H1 (cell line): ENCODE data around the gene PDE2A. TPM values are rescaled to one million over a fixed set of nuclear protein-coding genes. Genes with fewer than 3 reads are reported as not detected.

Source experiments
- CTCF ChIA-PET: fragments of 300-600 bp; sonication (Branson Sonifier 250); formaldehyde crosslinking; loops from one replicate; lab custom pipeline; 2021; ENCODE audit not compliant: partially characterized antibody; lab: Charles Lee
- POLR2A ChIA-PET: fragments of 300-600 bp; sonication (Branson Sonifier 250); formaldehyde crosslinking; loops from one replicate; lab custom pipeline; 2021; ENCODE audit warnings: inconsistent platforms; ENCODE audit not compliant: partially characterized antibody; lab: Charles Lee
- DNase-seq, 2 experiments: peaks; one replicate each; pipeline versions ENCODE4 v3.0.0 to v3.0.0-alpha.2; 2010 to 2022; ENCODE audit warnings: low spot score in 2 of 2, low read depth in 1 of 2, mixed read lengths in 1 of 2
- FAIRE-seq: peaks from 2 replicates; lab custom pipeline; 2011; peaks lifted over from hg19 to GRCh38; lab: Jason Lieb, UNC
- H2AFZ ChIP-seq: 2 replicates; pipeline ENCODE4 v1.8.1; 2012; ENCODE audit warnings: low read length, inconsistent platforms
- H2AK5ac ChIP-seq: 2 replicates; pipeline ENCODE4 v1.6.1; 2013; ENCODE audit warnings: low read depth, low read length
- H2BK120ac ChIP-seq: replicated peaks from 2 replicates; pipeline ENCODE3; 2013; ENCODE audit warnings: low read depth, low read length, inconsistent platforms
- H2BK12ac ChIP-seq: 2 replicates; pipeline ENCODE4 v1.6.1; 2013; ENCODE audit warnings: low read depth, low read length
- H2BK15ac ChIP-seq: 2 replicates; pipeline ENCODE4 v1.6.1; 2013; ENCODE audit warnings: low read length
- H2BK20ac ChIP-seq: 2 replicates; pipeline ENCODE4 v1.6.1; 2013; ENCODE audit warnings: low read length
- H2BK5ac ChIP-seq: 2 replicates; pipeline ENCODE4 v1.6.1; 2013; ENCODE audit warnings: low read depth, low read length
- H3K14ac ChIP-seq: 2 replicates; pipeline ENCODE4 v1.6.1; 2013; ENCODE audit warnings: inconsistent platforms; ENCODE audit not compliant: insufficient read length
- H3K18ac ChIP-seq: 2 replicates; pipeline ENCODE4 v1.6.1; 2013; ENCODE audit warnings: low read length; ENCODE audit errors: extremely low read depth
- H3K23ac ChIP-seq: 2 replicates; pipeline ENCODE4 v1.6.1; 2013; ENCODE audit warnings: inconsistent platforms; ENCODE audit not compliant: insufficient read length
- H3K23me2 ChIP-seq: 2 replicates; pipeline ENCODE4 v1.6.1; 2013; ENCODE audit warnings: low read depth, low read length
- H3K27ac ChIP-seq: 2 replicates; pipeline ENCODE4 v1.6.1; 2011; ENCODE audit warnings: low read depth, low read length, inconsistent platforms
- H3K27me3 ChIP-seq, 4 experiments: replicated peaks in 1 of 4; 1 replicate in 1 of 4; 2 replicates in 3 of 4; pipeline versions ENCODE4 v1.6.1 to v1.8.1; 2011 to 2013; ENCODE audit warnings: low read length in 3 of 4, mild to moderate bottlenecking in 3 of 4, inconsistent platforms in 2 of 4, mixed read lengths in 2 of 4, moderate library complexity in 1 of 4; ENCODE audit not compliant: control insufficient read depth in 3 of 4, insufficient read depth in 3 of 4; ENCODE audit errors: extremely low read depth in 1 of 4
- H3K36me3 ChIP-seq, 4 experiments: 2 replicates each; pipeline versions ENCODE4 v1.6.1 to v1.8.1; 2011 to 2013; ENCODE audit warnings: mild to moderate bottlenecking in 4 of 4, low read length in 3 of 4, moderate library complexity in 2 of 4, control low read depth in 1 of 4, inconsistent platforms in 1 of 4; ENCODE audit not compliant: insufficient read depth in 4 of 4, control insufficient read depth in 2 of 4
- H3K4ac ChIP-seq: replicated peaks from 2 replicates; pipeline ENCODE3; 2013; ENCODE audit warnings: low read length, low read depth, mixed read lengths, inconsistent platforms; ENCODE audit not compliant: insufficient read length
- H3K4me1 ChIP-seq, 4 experiments: replicated peaks in 1 of 4; 1 replicate in 1 of 4; 2 replicates in 3 of 4; pipeline versions ENCODE4 v1.6.1 to v1.8.1; 2011 to 2013; ENCODE audit warnings: low read length in 3 of 4, inconsistent platforms in 2 of 4, mixed read lengths in 1 of 4; ENCODE audit not compliant: insufficient read depth in 4 of 4, control insufficient read depth in 3 of 4
- H3K4me2 ChIP-seq, 2 experiments: 2 replicates each; pipeline versions ENCODE4 v1.6.1 to v1.8.1; 2011 to 2013; ENCODE audit warnings: low read depth in 2 of 2, low read length in 2 of 2, control low read depth in 1 of 2, inconsistent platforms in 1 of 2, mild to moderate bottlenecking in 1 of 2; ENCODE audit not compliant: insufficient read depth in 1 of 2
- H3K4me3 ChIP-seq, 4 experiments: fragments of 200-600, 300-600 bp in 1 of 4; sonication (generic), shearing (Covaris generic), sonication (Bioruptor Twin) in 1 of 4; 2 replicates each; pipeline versions ENCODE4 v1.5.1 to v1.8.1; 2011 to 2016; ENCODE audit warnings: low read length in 4 of 4, low read depth in 3 of 4, control low read depth in 2 of 4, inconsistent platforms in 2 of 4, mild to moderate bottlenecking in 2 of 4, mixed read lengths in 1 of 4, moderate library complexity in 1 of 4; ENCODE audit not compliant: insufficient read depth in 2 of 4; ENCODE audit errors: extremely low read depth in 1 of 4
- H3K56ac ChIP-seq: replicated peaks from 2 replicates; pipeline ENCODE3; 2013; ENCODE audit warnings: low read depth, mild to moderate bottlenecking, mixed read lengths, low read length, inconsistent platforms; ENCODE audit not compliant: insufficient read length
- H3K79me1 ChIP-seq: 2 replicates; pipeline ENCODE4 v1.6.1; 2013; ENCODE audit warnings: low read depth, low read length, control low read depth
- H3K79me2 ChIP-seq, 2 experiments: 2 replicates each; pipeline versions ENCODE4 v1.6.1 to v1.8.1; 2012 to 2013; ENCODE audit warnings: low read length in 2 of 2, mild to moderate bottlenecking in 2 of 2, inconsistent platforms in 1 of 2; ENCODE audit not compliant: insufficient read depth in 2 of 2, control insufficient read depth in 1 of 2
- H3K9ac ChIP-seq, 4 experiments: replicated peaks in 1 of 4; 1 replicate in 1 of 4; 2 replicates in 3 of 4; pipeline versions ENCODE4 v1.6.1 to v1.8.1; 2011 to 2013; ENCODE audit warnings: low read depth in 3 of 4, low read length in 3 of 4, control low read depth in 2 of 4, mild to moderate bottlenecking in 2 of 4, moderate library complexity in 2 of 4, inconsistent platforms in 1 of 4; ENCODE audit errors: extremely low read depth in 1 of 4
- H3K9me3 ChIP-seq, 2 experiments: 2 replicates each; pipeline versions ENCODE4 v1.6.1 to v1.8.1; 2012 to 2013; ENCODE audit warnings: mild to moderate bottlenecking in 2 of 2, moderate library complexity in 2 of 2, control low read depth in 1 of 2, inconsistent platforms in 1 of 2, low read depth in 1 of 2, low read length in 1 of 2, mixed read lengths in 1 of 2; ENCODE audit not compliant: insufficient read depth in 2 of 2
- H4K20me1 ChIP-seq, 2 experiments: replicated peaks in 1 of 2; 2 replicates each; pipeline versions ENCODE3 to v1.8.1; 2011 to 2013; ENCODE audit warnings: inconsistent platforms in 2 of 2, low read length in 2 of 2, mild to moderate bottlenecking in 1 of 2; ENCODE audit not compliant: insufficient read depth in 2 of 2, control insufficient read depth in 1 of 2
- H4K5ac ChIP-seq: 2 replicates; pipeline ENCODE4 v1.6.1; 2013; ENCODE audit warnings: low read length, low read depth, mixed read lengths, inconsistent platforms; ENCODE audit not compliant: insufficient read length
- H4K8ac ChIP-seq: 2 replicates; pipeline ENCODE4 v1.8.0; 2013; ENCODE audit warnings: mild to moderate bottlenecking, moderate library complexity, low read length, inconsistent platforms; ENCODE audit not compliant: insufficient read depth; ENCODE audit errors: extremely low read depth
- H4K91ac ChIP-seq: replicated peaks from 2 replicates; pipeline ENCODE3; 2013; ENCODE audit warnings: low read length, mixed read lengths, inconsistent platforms; ENCODE audit not compliant: insufficient read length
- EGR1 ChIP-seq: IDR thresholded peaks from 2 replicates; pipeline ENCODE4 v1.6.1; 2011; ENCODE audit warnings: low read depth, low read length, borderline replicate concordance
- POLR2A ChIP-seq, 2 experiments: IDR thresholded peaks; 1 replicate in 1 of 2; 2 replicates in 1 of 2; pipeline ENCODE4 v1.6.1; 2011; ENCODE audit warnings: low read depth in 2 of 2, low read length in 2 of 2, mild to moderate bottlenecking in 2 of 2; ENCODE audit errors: control extremely low read depth in 1 of 2
- WGBS, 2 experiments: shearing (Covaris generic) in 1 of 2; methylation state at CpG; one replicate each; pipeline versions ENCODE4 v1.1.6 to v1.1.7; 2013 to 2015; ENCODE audit warnings: low lambda C conversion rate in 2 of 2, mixed read lengths in 2 of 2, inconsistent platforms in 1 of 2, low coverage in 1 of 2, missing lambda C conversion rate in 1 of 2; ENCODE audit not compliant: insufficient replicate concordance in 2 of 2, insufficient coverage in 1 of 2, insufficient read length in 1 of 2; ENCODE audit errors: extremely low coverage in 1 of 2, missing lambda C conversion rate in 1 of 2; 5-methylcytosine and 5-hydroxymethylcytosine counted together
- polyA plus RNA-seq, 7 experiments: library from polyadenylated mRNA; depleted of rRNA in 3 of 7; stranded (reverse) in 5 of 7; unstranded in 2 of 7; fragments of >200 nt in 5 of 7; fragments of 200-250 nt in 2 of 7; gene quantifications; 1 replicate in 5 of 7; 2 replicates in 1 of 7; 4 replicates in 1 of 7; pipeline versions ENCODE4 v1.2.1 to v1.2.3, GENCODE V29; 2011 to 2013; ENCODE audit warnings: missing spikeins in 2 of 7, mixed read lengths in 2 of 7
- total RNA-seq: library from RNA; stranded (reverse); fragmentation: NEBNext Ultra II Directional; extraction: Animal tissue kit (Norgen Biotek cat#: 25700); gene quantifications from 2 replicates; pipeline ENCODE4 v1.2.1, GENCODE V29; 2021

Gene PDE2A
- total and polyA plus RNA-seq, 2 of the 8 experiments (the other 6 are each of a cell fraction or from before 2014, with no cell fraction given) = 3.4 to 7.1 TPM

DNA sequence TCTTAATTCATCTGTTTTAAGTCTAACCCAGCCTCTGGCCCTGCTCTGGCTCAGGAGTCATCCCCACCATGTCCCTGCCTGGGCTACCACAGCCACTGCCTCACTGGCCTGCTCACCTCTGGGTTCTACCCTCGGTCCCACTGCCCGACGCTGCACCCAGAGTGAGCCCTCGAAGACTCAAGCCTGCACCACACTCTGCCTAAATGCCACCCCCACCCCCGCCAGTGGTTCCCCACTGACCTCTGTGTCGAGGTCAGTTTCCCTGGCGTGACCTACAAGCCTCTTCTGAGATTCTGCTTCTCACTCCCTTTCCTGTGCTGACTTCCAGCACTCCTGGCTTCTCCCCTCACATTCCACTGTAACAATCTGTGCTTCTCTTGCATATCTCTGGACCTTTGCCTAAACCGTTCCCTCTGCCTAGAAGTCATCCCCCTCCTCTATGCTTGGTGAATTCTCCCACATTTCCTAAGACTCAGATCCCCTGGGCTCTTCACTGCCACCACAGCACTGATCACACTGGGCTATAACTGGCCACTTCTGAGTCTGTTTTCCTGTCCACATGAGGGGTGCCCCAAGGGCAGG lies 12.5 kb upstream of the PDE2A start:
- H3K4me2 ChIP-seq = no peak overlapping the region
- no peaks in the 10 kb centered on the region for H3K27me3 ChIP-seq
- H3K36me3 ChIP-seq = peaks cover 0 to 3% (median 1%) of the 10 kb centered on the region in 4 experiments; a peak in 3 of 8 replicates
- H3K9ac ChIP-seq = no peak overlapping the region
- no peak overlapping the region for H4K8ac ChIP-seq
- no peaks in the 10 kb centered on the region for H3K79me2 ChIP-seq
- H4K5ac ChIP-seq = no peak overlapping the region
- no peak overlapping the region for H2BK15ac ChIP-seq
- H2BK120ac ChIP-seq = no peak overlapping the region
- FAIRE-seq = no peak
- no peak overlapping the region for H2BK12ac ChIP-seq
- H3K23ac ChIP-seq = no peak overlapping the region
- no peak overlapping the region for H3K4me3 ChIP-seq
- H3K14ac ChIP-seq = no peak overlapping the region
- H2AFZ ChIP-seq = no peak overlapping the region
- WGBS, 2 experiments = 75% methylated on average over 8 of the region's 8 CpGs; no CpG with 5 or more reads in 1 of the 2 experiments
- no peak overlapping the region for H3K56ac ChIP-seq
- no peak overlapping the region for H3K4ac ChIP-seq
- no peaks in the 10 kb centered on the region for H3K79me1 ChIP-seq
- no peak for DNase-seq
- H3K27ac ChIP-seq = no peak overlapping the region
- H3K18ac ChIP-seq = no peak overlapping the region
- no peak overlapping the region for H2BK5ac ChIP-seq
- ChIA-PET CTCF (interaction anchor here (3.7 to 19.1 kb wide), 9 partner anchors 7 to 97 kb away, joined by 47 to 384 read pairs (median 97); partner anchors contain the start of gene PDE2A), POLR2A (interaction anchor here (0.6 to 1.4 kb wide), 2 partner anchors 8 to 117 kb away, joined by 3 read pairs; no protein-coding TSS in a partner anchor)
- H4K91ac ChIP-seq = no peak overlapping the region
- no peaks in the 10 kb centered on the region for H3K23me2 ChIP-seq
- H2BK20ac ChIP-seq = no peak overlapping the region
- H4K20me1 ChIP-seq = peaks cover 7 to 20% of the 10 kb centered on the region in 2 experiments
- H3K4me1 ChIP-seq = peaks cover 0 to 8% (median 3%) of the 10 kb centered on the region in 4 experiments; a peak in 2 of 7 replicates
- H2AK5ac ChIP-seq = no peak overlapping the region
- H3K9me3 ChIP-seq = no peaks in the 10 kb centered on the region
- no peak for TF ChIP-seq POLR2A (IDR thresholded peaks at IDR 0.05; ENCODE audit: control extremely low read depth in 1 of 2, low read depth in 2 of 2, low read length in 2 of 2)
- no peak for TF ChIP-seq EGR1
